Measurements from ENCODE around the gene DYNC1I1.
"Not testable (repeated sequence)": the region's sequence is repeated elsewhere in the genome, so short reads cannot be mapped to it uniquely, and the experiment has no call there.

DYNC1I1 gene

DNA sequence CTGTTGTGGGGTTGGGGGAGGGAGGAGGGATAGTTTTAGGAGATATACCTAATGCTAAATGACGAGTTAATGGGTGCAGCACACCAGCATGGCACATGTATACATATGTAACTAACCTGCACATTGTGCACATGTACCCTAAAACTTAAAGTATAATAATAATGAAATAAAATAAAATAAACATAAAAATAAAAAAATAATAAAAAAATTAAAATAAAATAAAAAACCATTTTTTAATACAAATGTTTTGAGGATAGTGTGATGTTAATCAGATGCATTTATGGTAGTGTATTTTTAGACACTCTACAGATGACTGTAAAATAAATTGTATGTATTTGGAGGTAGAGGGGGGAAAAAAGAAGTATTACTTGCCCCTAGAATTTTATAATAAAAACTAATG lies 172.5 kb downstream of the DYNC1I1 start:
- H3K36me3 ChIP-seq (ENCODE audit: insufficient read depth, low read length); H3K27me3 ChIP-seq (ENCODE audit: insufficient read depth, low read length); H3K4me1 ChIP-seq (ENCODE audit: insufficient read depth, low read length); H3K4me3 ChIP-seq (ENCODE audit: low read length); H3K9me3 ChIP-seq (ENCODE audit: low read length); H2AFZ ChIP-seq (ENCODE audit: low read depth, low read length): not testable (repeated sequence)

DNA sequence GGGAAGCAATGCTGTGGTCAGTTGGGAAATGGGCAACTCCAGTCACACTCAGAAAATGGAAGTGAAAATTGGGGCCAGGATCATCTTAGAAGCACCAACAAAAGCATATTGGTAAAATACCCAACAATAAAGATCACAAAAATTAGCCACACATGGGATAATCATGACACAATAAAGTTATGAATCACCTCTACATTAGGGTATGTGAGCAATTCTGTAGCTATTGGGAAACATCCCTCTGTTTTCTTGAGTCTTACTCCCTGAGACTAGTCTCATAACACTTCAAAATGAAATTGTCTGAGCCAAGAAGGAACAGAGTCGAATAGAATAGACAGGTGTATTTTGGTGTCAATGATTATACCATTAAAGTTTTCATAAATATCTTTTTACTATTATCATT lies 178.3 kb downstream of the DYNC1I1 start:
- Histone ChIP-seq H2AFZ (ENCODE audit: low read depth, low read length) (no peak overlapping the region), H3K4me3 (ENCODE audit: low read length) (no peak overlapping the region), H3K27me3 (ENCODE audit: insufficient read depth, low read length) (peaks cover 3% of the 10 kb centered on the region), H3K9me3 (ENCODE audit: low read length) (no peaks in the 10 kb centered on the region), H3K36me3 (ENCODE audit: insufficient read depth, low read length) (no peaks in the 10 kb centered on the region), H3K4me1 (ENCODE audit: insufficient read depth, low read length) (no peaks in the 10 kb centered on the region)

DNA sequence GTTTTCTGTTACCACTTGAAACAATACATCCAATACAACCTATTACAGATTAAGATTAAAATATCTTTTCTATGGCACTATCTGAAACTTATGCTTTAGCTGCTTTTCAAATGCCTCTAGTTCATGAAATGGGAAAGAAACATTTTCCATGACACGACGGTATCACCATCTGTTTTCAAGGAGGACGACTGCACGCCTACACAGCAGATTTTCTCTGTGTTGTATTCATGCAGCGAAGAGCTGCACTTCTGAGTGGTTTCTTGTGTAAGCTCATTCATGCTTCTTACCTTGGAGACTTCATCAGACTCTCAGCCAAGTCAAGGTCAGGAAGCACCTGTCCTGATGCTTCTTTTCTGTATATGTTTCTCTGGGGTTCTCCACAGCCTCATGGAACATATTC lies 179.2 kb downstream of the DYNC1I1 start:
- Histone ChIP-seq H3K27me3 (ENCODE audit: insufficient read depth, low read length) (peaks cover 3% of the 10 kb centered on the region), H3K4me3 (ENCODE audit: low read length) (no peak overlapping the region), H2AFZ (ENCODE audit: low read depth, low read length) (no peak overlapping the region), H3K4me1 (ENCODE audit: insufficient read depth, low read length) (no peaks in the 10 kb centered on the region), H3K9me3 (ENCODE audit: low read length) (no peaks in the 10 kb centered on the region), H3K36me3 (ENCODE audit: insufficient read depth, low read length) (no peaks in the 10 kb centered on the region)

DNA sequence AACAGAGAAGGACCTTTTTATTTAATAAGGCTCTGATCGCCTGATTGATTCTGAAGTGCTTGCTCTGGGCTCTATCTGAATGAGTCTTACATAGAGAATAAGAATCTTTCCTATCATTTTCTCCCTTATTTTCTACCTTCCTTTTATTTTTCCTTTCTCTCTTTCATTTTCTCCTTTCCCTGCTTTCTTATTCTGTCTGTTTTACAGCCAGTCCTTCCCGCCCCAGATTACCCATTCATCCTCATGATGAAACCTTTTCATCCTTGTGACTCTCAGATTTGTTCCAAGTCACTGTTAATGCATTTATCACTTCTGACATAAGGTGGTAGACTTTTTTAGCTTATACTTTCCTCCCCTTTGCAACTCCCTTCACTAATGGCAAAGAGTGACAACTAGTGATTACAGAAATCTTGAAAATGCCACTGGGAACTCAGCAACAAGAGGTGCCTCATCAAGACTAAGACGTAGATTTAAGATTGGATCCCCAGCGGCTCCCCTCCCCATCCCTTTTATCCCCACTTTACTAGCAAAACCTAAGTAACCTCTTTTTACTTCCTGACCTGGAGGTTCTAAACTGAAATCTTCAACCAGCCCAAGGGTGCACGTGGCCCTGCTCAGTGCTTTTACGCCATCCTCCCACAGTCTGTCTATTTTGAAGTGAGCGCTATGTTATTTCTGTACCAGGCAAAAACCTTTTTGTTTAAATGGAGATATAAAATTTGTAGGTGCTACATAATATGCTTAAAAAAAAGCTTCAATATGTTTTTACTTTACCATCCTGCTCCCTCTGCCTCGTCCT lies 179.8 kb downstream of the DYNC1I1 start:
- Histone ChIP-seq H2AFZ (ENCODE audit: low read depth, low read length) (no peak overlapping the region), H3K36me3 (ENCODE audit: insufficient read depth, low read length) (no peaks in the 10 kb centered on the region), H3K27me3 (ENCODE audit: insufficient read depth, low read length) (peaks cover 3% of the 10 kb centered on the region), H3K4me1 (ENCODE audit: insufficient read depth, low read length) (no peaks in the 10 kb centered on the region), H3K9me3 (ENCODE audit: low read length) (no peaks in the 10 kb centered on the region), H3K4me3 (ENCODE audit: low read length) (no peak overlapping the region)

DNA sequence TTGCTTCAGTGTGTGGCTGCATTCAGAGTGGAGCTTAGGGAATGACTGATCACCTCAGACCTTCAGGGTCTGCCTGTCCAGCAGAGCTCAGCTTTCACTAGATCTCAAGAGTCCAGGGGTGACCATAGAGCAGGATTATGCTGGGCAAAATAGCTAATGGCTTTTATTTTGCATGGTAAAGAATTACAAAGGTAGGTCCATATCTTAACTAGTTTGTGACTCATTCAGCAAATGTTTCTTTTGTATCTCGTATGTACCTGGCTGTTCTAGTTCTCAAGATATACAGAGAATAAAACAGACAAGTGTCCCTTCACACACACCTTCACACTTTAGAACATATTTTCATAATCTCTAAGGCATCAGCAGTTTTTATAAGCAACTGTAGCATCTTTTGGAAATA lies 180.5 kb downstream of the DYNC1I1 start:
- Histone ChIP-seq H3K4me3 (ENCODE audit: low read length) (no peak overlapping the region), H3K27me3 (ENCODE audit: insufficient read depth, low read length) (peaks cover 3% of the 10 kb centered on the region), H3K36me3 (ENCODE audit: insufficient read depth, low read length) (no peaks in the 10 kb centered on the region), H3K9me3 (ENCODE audit: low read length) (no peaks in the 10 kb centered on the region), H2AFZ (ENCODE audit: low read depth, low read length) (no peak overlapping the region), H3K4me1 (ENCODE audit: insufficient read depth, low read length) (no peaks in the 10 kb centered on the region)

DNA sequence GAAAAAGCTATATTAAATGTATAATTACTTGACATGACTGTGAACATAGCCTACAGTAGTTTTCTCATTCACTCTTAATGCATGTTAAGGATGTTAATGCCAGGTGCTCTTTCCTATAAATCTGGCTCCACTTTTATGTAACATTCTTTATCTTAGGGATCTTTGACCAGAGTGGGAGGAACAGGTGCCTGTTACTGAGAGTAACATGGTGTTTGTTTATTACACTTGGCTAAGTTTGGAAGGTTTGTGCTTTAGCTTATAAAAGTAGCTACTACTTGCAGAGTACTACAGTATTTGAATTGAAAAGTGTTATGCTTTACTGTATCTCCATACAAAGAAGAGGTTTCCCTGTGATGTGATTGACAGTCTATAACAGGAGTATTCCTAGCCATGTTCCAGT lies 183.4 kb downstream of the DYNC1I1 start:
- Histone ChIP-seq H2AFZ (ENCODE audit: low read depth, low read length) (no peak overlapping the region), H3K4me3 (ENCODE audit: low read length) (no peak overlapping the region), H3K27me3 (ENCODE audit: insufficient read depth, low read length) (peaks cover 4% of the 10 kb centered on the region), H3K4me1 (ENCODE audit: insufficient read depth, low read length) (no peaks in the 10 kb centered on the region), H3K36me3 (ENCODE audit: insufficient read depth, low read length) (no peaks in the 10 kb centered on the region), H3K9me3 (ENCODE audit: low read length) (no peaks in the 10 kb centered on the region)

DNA sequence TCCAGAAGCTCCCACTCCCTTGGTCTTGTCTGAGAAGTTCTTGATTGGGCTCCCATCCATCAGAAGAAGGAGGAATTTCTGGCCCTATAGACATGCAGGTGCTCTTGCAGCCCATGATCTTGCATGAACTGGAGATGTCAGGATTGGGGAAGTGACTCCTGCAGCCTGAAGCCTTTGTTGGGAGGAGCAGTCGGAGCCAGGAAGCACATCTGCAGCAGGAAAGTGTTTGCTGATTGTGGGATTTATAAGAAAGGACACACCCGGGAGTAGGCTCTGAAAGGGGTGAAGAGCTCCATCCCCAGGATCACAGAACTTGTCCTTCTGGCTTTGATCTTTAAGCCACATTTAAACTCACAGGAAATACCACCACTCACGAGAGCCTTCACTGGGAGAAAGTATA lies 185.2 kb downstream of the DYNC1I1 start:
- Histone ChIP-seq H3K9me3 (ENCODE audit: low read length) (no peaks in the 10 kb centered on the region), H2AFZ (ENCODE audit: low read depth, low read length) (no peak overlapping the region), H3K4me1 (ENCODE audit: insufficient read depth, low read length) (no peaks in the 10 kb centered on the region), H3K36me3 (ENCODE audit: insufficient read depth, low read length) (no peaks in the 10 kb centered on the region), H3K27me3 (ENCODE audit: insufficient read depth, low read length) (peaks cover 4% of the 10 kb centered on the region), H3K4me3 (ENCODE audit: low read length) (no peak overlapping the region)

DNA sequence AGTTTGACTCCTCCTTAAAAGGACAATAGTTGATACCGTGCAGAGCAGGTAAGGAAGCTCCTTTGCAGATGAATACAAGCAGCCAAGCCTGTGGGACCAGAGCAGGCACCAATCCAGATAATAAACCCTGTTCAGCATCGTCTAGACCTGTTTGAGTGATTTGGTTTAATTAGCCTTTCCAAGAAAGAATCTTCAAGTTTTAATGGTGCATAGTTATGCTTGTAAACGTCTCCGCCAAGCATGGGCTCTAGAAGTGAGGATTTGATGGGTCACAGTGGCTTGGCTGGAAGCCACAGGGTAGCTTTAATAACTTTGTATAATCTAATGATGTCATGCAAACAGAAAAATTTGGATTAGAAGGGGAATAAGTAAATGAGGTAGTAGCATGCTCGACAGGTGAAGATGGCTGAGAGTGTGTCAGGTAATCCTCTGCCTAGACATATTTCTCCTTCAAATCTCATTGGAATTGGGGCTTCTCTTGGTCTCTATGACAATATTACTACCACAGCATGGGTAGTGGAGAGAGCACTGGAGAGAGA lies 188.4 kb downstream of the DYNC1I1 start:
- peaks cover 4% of the 10 kb centered on the region for H3K27me3 ChIP-seq (ENCODE audit: insufficient read depth, low read length)

DNA sequence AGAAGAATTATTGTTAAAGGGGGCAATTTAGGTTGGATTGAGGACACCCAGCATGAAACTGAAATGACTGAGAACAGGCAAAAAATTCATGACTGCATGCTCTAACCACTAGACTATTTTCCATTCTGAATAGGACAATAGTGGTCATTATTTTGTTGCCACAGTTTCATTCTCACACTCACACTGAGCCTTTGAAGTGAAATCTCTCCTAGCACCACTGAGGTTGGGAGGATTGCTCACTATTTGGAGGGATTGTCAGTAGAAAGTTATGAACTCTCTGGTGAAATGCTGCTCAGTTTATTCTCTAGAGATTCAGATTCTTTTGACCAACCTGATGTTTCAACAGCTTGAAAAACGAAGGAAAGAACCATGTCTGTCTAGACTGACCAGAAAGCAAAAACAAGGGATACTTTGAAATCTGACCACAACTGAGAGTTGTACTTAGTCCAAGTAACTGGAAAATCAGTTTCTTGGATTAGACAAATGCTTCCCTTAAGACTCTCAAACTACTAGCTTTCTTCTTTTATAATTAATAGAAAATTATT lies 191.2 kb downstream of the DYNC1I1 start:
- Histone ChIP-seq H3K4me1 (ENCODE audit: insufficient read depth, low read length) (no peaks in the 10 kb centered on the region), H3K27me3 (ENCODE audit: insufficient read depth, low read length) (peaks cover 4% of the 10 kb centered on the region), H3K9me3 (ENCODE audit: low read length) (no peaks in the 10 kb centered on the region), H2AFZ (ENCODE audit: low read depth, low read length) (no peak overlapping the region), H3K4me3 (ENCODE audit: low read length) (no peak overlapping the region), H3K36me3 (ENCODE audit: insufficient read depth, low read length) (no peaks in the 10 kb centered on the region)

More for the DNA sequence above, 188.4 kb downstream of the DYNC1I1 start:
- H3K4me3 ChIP-seq (ENCODE audit: low read length): no peak overlapping the region
- H2AFZ ChIP-seq (ENCODE audit: low read depth, low read length): no peak overlapping the region
- H3K36me3 ChIP-seq (ENCODE audit: insufficient read depth, low read length): no peaks in the 10 kb centered on the region
- H3K9me3 ChIP-seq (ENCODE audit: low read length): no peaks in the 10 kb centered on the region
- no peaks in the 10 kb centered on the region for H3K4me1 ChIP-seq (ENCODE audit: insufficient read depth, low read length)

DNA sequence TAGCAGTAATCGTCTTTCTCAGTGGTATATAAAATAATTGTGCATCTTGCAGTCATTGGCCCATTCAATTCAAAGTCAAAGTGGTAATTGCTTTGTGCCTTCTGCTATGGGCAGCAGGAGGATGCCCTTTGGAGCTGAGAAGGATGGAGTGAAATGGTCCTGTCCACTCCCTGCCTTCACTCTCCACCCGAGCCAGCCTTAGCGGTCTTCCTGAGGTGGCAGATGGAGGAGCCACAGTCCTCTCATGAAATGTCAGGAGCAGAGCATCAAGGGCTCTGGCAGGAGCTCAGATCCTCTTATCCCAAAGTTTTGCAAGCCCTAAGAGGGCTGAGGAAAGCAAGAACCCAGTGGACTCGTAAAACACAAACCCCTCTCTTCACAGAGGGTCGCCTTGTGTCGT lies 199.4 kb downstream of the DYNC1I1 start:
- Histone ChIP-seq H3K4me1 (ENCODE audit: insufficient read depth, low read length) (no peaks in the 10 kb centered on the region), H3K27me3 (ENCODE audit: insufficient read depth, low read length) (no peaks in the 10 kb centered on the region), H3K9me3 (ENCODE audit: low read length) (no peaks in the 10 kb centered on the region), H2AFZ (ENCODE audit: low read depth, low read length) (no peak overlapping the region), H3K4me3 (ENCODE audit: low read length) (no peak overlapping the region), H3K36me3 (ENCODE audit: insufficient read depth, low read length) (no peaks in the 10 kb centered on the region)

DNA sequence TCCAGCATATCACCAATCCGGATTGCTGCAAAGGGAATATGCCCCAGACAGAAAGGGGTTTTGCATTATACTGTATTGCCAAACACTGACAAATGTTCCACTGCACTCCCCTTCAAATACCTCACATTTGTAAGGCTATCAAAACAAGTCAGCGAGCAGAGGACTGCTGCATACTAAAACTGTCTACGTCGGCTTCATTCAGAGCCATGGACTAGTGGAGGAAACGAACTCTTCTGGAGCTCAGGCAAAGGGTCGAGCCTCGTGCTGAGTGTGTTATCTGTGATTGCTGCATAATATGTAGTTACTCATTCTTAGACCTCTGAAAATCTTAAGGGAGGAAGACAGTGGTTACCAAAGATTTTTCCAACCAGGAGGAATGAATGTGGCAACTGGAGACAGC lies 200.2 kb downstream of the DYNC1I1 start:
- H3K27me3 ChIP-seq (ENCODE audit: insufficient read depth, low read length): no peaks in the 10 kb centered on the region

DNA sequence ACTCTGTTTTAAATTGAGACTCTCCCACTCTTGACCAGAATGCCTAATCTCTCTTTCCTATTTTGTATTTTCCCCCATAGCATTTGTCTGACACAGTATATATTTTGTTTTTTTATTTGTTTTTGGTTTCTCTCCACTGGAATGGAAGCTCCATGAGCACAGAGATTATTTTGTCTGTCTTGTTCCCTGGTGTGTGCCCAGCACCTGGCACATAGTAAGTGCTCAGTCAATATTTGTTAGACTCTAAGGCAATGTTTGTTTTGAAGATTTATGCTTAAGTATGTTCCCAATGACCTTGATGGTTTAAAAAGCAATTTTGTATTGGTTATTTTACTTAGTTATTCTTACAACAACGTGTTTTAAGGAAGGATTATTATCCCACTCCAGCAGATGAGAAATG lies 201.8 kb downstream of the DYNC1I1 start:
- Histone ChIP-seq H3K36me3 (ENCODE audit: insufficient read depth, low read length) (no peaks in the 10 kb centered on the region), H3K27me3 (ENCODE audit: insufficient read depth, low read length) (no peaks in the 10 kb centered on the region), H3K9me3 (ENCODE audit: low read length) (no peaks in the 10 kb centered on the region), H3K4me1 (ENCODE audit: insufficient read depth, low read length) (no peaks in the 10 kb centered on the region), H2AFZ (ENCODE audit: low read depth, low read length) (no peak overlapping the region), H3K4me3 (ENCODE audit: low read length) (no peak overlapping the region)

More for the DNA sequence above, 200.2 kb downstream of the DYNC1I1 start:
- Histone ChIP-seq H3K36me3 (ENCODE audit: insufficient read depth, low read length) (no peaks in the 10 kb centered on the region), H3K9me3 (ENCODE audit: low read length) (no peaks in the 10 kb centered on the region), H2AFZ (ENCODE audit: low read depth, low read length) (no peak overlapping the region), H3K4me1 (ENCODE audit: insufficient read depth, low read length) (no peaks in the 10 kb centered on the region), H3K4me3 (ENCODE audit: low read length) (no peak overlapping the region)

DNA sequence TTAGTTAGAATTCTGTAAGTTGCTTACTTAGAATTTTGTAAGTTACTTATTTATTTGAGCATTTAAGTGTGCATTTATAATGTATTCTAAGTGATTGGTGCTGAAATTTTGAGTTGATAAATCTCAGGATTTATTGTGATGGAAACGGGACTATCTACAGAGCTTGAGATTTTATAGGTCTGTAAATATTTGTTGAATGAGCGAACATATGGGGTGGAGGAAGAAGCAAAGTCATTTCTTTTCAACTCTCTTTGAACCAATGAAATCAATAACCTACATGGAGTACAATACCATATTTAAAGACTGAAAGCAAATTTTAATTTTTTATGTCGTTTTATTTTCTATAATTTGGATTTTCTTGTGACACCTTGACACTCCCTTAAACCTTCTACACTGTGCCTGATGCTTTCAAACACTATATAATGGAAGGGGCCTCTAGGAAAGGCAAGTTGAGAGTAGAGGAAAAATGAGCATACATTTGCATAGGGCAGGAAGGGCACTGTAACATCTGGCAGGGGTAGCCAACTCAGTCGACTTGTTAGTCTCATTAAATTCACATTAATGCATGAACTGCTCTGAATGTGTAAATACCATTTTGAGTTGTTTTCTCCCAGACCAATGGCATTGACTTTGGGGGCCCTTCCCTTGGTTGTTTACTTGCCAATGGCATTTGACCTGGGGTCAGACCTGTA lies 204.2 kb downstream of the DYNC1I1 start:
- H2AFZ ChIP-seq (ENCODE audit: low read depth, low read length): no peak overlapping the region
- H3K4me3 ChIP-seq (ENCODE audit: low read length): no peak overlapping the region
- H3K4me1 ChIP-seq (ENCODE audit: insufficient read depth, low read length): no peaks in the 10 kb centered on the region
- no peaks in the 10 kb centered on the region for H3K27me3 ChIP-seq (ENCODE audit: insufficient read depth, low read length)
- no peaks in the 10 kb centered on the region for H3K9me3 ChIP-seq (ENCODE audit: low read length)
- no peaks in the 10 kb centered on the region for H3K36me3 ChIP-seq (ENCODE audit: insufficient read depth, low read length)
